Activated T-helper 17 cell treated with anti-CD3 and anti-CD28 coated beads, Interleukin-2, amount 50 U/mL, for 72 hours (primary cell): ENCODE measurements around the gene RAB6B. TPM values are rescaled to one million over a fixed set of nuclear protein-coding genes. Genes with fewer than 3 reads are reported as not detected.

Experiments
- ATAC-seq: fragments of 150-1000 bp; cut with Tn5 transposase; replicated peaks from 2 replicates; pipeline ENCODE4 v1.10.0; 2021; ENCODE audit warnings: mild to moderate bottlenecking, moderate library complexity
- H3K27ac Mint-ChIP-seq: one replicate; pipeline ENCODE4 v1.8.0; 2022; ENCODE audit warnings: mixed read lengths
- H3K27me3 Mint-ChIP-seq: one replicate; pipeline ENCODE4 v1.8.0; 2022; ENCODE audit warnings: mixed read lengths
- H3K36me3 Mint-ChIP-seq: one replicate; pipeline ENCODE4 v1.8.0; 2022; ENCODE audit warnings: low read depth, mild to moderate bottlenecking, mixed read lengths
- H3K4me1 Mint-ChIP-seq: one replicate; pipeline ENCODE4 v1.8.0; 2022; ENCODE audit warnings: mixed read lengths
- H3K4me3 Mint-ChIP-seq: one replicate; pipeline ENCODE4 v1.8.0; 2022; ENCODE audit warnings: mild to moderate bottlenecking, mixed read lengths
- H3K9me3 Mint-ChIP-seq: one replicate; pipeline ENCODE4 v1.8.0; 2022; ENCODE audit warnings: mixed read lengths
- total RNA-seq, 2 donors: library from RNA; stranded (reverse); gene quantifications; one replicate each; pipeline ENCODE4 v1.2.3, GENCODE V29; 2022

RAB6B gene
- total RNA-seq, 2 donors from 2014 or later: 0.19 to 3.1 TPM

GRCh38 chr3:133869586-133869985 is 26.1 kb downstream of the RAB6B start:
- Mint-ChIP-seq H3K36me3 (no peaks in the 10 kb centered on the region), H3K4me3 (no peak overlapping the region), H3K4me1 (no peaks in the 10 kb centered on the region), H3K27me3 (peaks cover 10% of the 10 kb centered on the region), H3K9me3 (no peaks in the 10 kb centered on the region), H3K27ac (no peak overlapping the region)
- no peak for ATAC-seq

- Mint-ChIP-seq H3K36me3 (no peaks in the 10 kb centered on the region), H3K4me3 (no peak overlapping the region), H3K4me1 (no peaks in the 10 kb centered on the region), H3K9me3 (no peaks in the 10 kb centered on the region), H3K27ac (no peak overlapping the region), H3K27me3 (peaks cover 10% of the 10 kb centered on the region)
- no peak for ATAC-seq
Observed at GRCh38 chr3:133868758-133869475, 26.8 kb downstream of the RAB6B start.

- ATAC-seq: no peak
Observed at GRCh38 chr3:133868186-133868585, 27.5 kb downstream of the RAB6B start.

GRCh38 chr3:133866141-133866540 is 29.5 kb downstream of the RAB6B start:
- Mint-ChIP-seq H3K36me3 (no peaks in the 10 kb centered on the region), H3K4me1 (no peaks in the 10 kb centered on the region), H3K9me3 (no peaks in the 10 kb centered on the region), H3K4me3 (no peak overlapping the region), H3K27me3 (peaks cover 10% of the 10 kb centered on the region), H3K27ac (no peak overlapping the region)
- no peak for ATAC-seq

More at GRCh38 chr3:133868186-133868585, 27.5 kb downstream of the RAB6B start:
- Mint-ChIP-seq H3K27ac (no peak overlapping the region), H3K27me3 (peaks cover 10% of the 10 kb centered on the region), H3K9me3 (no peaks in the 10 kb centered on the region), H3K4me3 (no peak overlapping the region), H3K4me1 (no peaks in the 10 kb centered on the region), H3K36me3 (no peaks in the 10 kb centered on the region)

- no peaks in the 10 kb centered on the region for H3K4me1 Mint-ChIP-seq
- no peaks in the 10 kb centered on the region for H3K36me3 Mint-ChIP-seq
- H3K27ac Mint-ChIP-seq: no peak overlapping the region
- no peak overlapping the region for H3K4me3 Mint-ChIP-seq
- no peak for ATAC-seq
- no peaks in the 10 kb centered on the region for H3K9me3 Mint-ChIP-seq
- peaks cover 9% of the 10 kb centered on the region for H3K27me3 Mint-ChIP-seq
Observed at GRCh38 chr3:133865136-133865855, 30.4 kb downstream of the RAB6B start.

- Mint-ChIP-seq H3K9me3 (no peaks in the 10 kb centered on the region), H3K27me3 (peaks cover 4% of the 10 kb centered on the region), H3K36me3 (no peaks in the 10 kb centered on the region), H3K4me1 (no peaks in the 10 kb centered on the region), H3K27ac (no peak overlapping the region), H3K4me3 (no peak overlapping the region)
- no peak for ATAC-seq
Observed at GRCh38 chr3:133864616-133865015, 31.1 kb downstream of the RAB6B start.

GRCh38 chr3:133863911-133864310 is 31.8 kb downstream of the RAB6B start:
- ATAC-seq: no peak
- no peaks in the 10 kb centered on the region for H3K36me3 Mint-ChIP-seq
- H3K4me1 Mint-ChIP-seq: no peaks in the 10 kb centered on the region
- no peak overlapping the region for H3K27ac Mint-ChIP-seq
- H3K27me3 Mint-ChIP-seq: peaks cover 1% of the 10 kb centered on the region
- H3K9me3 Mint-ChIP-seq: no peaks in the 10 kb centered on the region
- H3K4me3 Mint-ChIP-seq: no peak overlapping the region

GRCh38 chr3:133862161-133862560 is 33.5 kb downstream of the RAB6B start:
- Mint-ChIP-seq H3K4me1 (no peaks in the 10 kb centered on the region), H3K27me3 (no peaks in the 10 kb centered on the region), H3K36me3 (no peaks in the 10 kb centered on the region), H3K9me3 (no peaks in the 10 kb centered on the region), H3K4me3 (no peak overlapping the region), H3K27ac (no peak overlapping the region)
- no peak for ATAC-seq

GRCh38 chr3:133860519-133860918 is 35.2 kb downstream of the RAB6B start:
- Mint-ChIP-seq H3K4me1 (no peaks in the 10 kb centered on the region), H3K36me3 (no peaks in the 10 kb centered on the region), H3K27me3 (no peaks in the 10 kb centered on the region), H3K4me3 (no peak overlapping the region), H3K9me3 (no peaks in the 10 kb centered on the region), H3K27ac (no peak overlapping the region)
- ATAC-seq: no peak

GRCh38 chr3:133859381-133860234 is 36.1 kb downstream of the RAB6B start:
- H3K4me3 Mint-ChIP-seq: no peak overlapping the region
- H3K4me1 Mint-ChIP-seq: no peaks in the 10 kb centered on the region
- no peaks in the 10 kb centered on the region for H3K27me3 Mint-ChIP-seq
- no peaks in the 10 kb centered on the region for H3K36me3 Mint-ChIP-seq
- H3K9me3 Mint-ChIP-seq: no peaks in the 10 kb centered on the region
- no peak overlapping the region for H3K27ac Mint-ChIP-seq
- no peak for ATAC-seq

- Mint-ChIP-seq H3K4me3 (no peak overlapping the region), H3K27ac (no peak overlapping the region), H3K27me3 (no peaks in the 10 kb centered on the region), H3K4me1 (no peaks in the 10 kb centered on the region), H3K9me3 (no peaks in the 10 kb centered on the region), H3K36me3 (no peaks in the 10 kb centered on the region)
- ATAC-seq: no peak
Observed at GRCh38 chr3:133857767-133858166, 37.9 kb downstream of the RAB6B start.

GRCh38 chr3:133856316-133856715 is 39.4 kb downstream of the RAB6B start:
- no peaks in the 10 kb centered on the region for H3K27me3 Mint-ChIP-seq
- no peaks in the 10 kb centered on the region for H3K9me3 Mint-ChIP-seq
- no peak for ATAC-seq
- H3K27ac Mint-ChIP-seq: no peak overlapping the region
- no peaks in the 10 kb centered on the region for H3K4me1 Mint-ChIP-seq
- no peaks in the 10 kb centered on the region for H3K36me3 Mint-ChIP-seq
- H3K4me3 Mint-ChIP-seq: no peak overlapping the region

GRCh38 chr3:133855772-133856171 is 39.9 kb downstream of the RAB6B start:
- no peak overlapping the region for H3K4me3 Mint-ChIP-seq
- H3K4me1 Mint-ChIP-seq: no peaks in the 10 kb centered on the region
- no peak for ATAC-seq
- H3K9me3 Mint-ChIP-seq: no peaks in the 10 kb centered on the region
- no peaks in the 10 kb centered on the region for H3K27me3 Mint-ChIP-seq
- H3K36me3 Mint-ChIP-seq: no peaks in the 10 kb centered on the region
- H3K27ac Mint-ChIP-seq: no peak overlapping the region

GRCh38 chr3:133855002-133855370 is 40.7 kb downstream of the RAB6B start:
- Mint-ChIP-seq H3K4me3 (no peak overlapping the region), H3K27me3 (no peaks in the 10 kb centered on the region), H3K27ac (no peak overlapping the region), H3K36me3 (no peaks in the 10 kb centered on the region), H3K9me3 (no peaks in the 10 kb centered on the region), H3K4me1 (no peaks in the 10 kb centered on the region)
- ATAC-seq: no peak
